Urothelium cell line (cell line): Measurements from ENCODE around the gene CLEC18C.
"Not testable (repeated sequence)": the region's sequence is repeated elsewhere in the genome, so short reads cannot be mapped to it uniquely, and the experiment has no call there.

Experiments
- DNase-seq: peaks from one replicate; pipeline ENCODE4 v3.0.0; 2011; ENCODE audit warnings: low spot score, mixed read lengths
- FAIRE-seq: peaks from 2 replicates; lab custom pipeline; 2011; peaks lifted over from hg19 to GRCh38; lab: Jason Lieb, UNC

Gene CLEC18C

DNA sequence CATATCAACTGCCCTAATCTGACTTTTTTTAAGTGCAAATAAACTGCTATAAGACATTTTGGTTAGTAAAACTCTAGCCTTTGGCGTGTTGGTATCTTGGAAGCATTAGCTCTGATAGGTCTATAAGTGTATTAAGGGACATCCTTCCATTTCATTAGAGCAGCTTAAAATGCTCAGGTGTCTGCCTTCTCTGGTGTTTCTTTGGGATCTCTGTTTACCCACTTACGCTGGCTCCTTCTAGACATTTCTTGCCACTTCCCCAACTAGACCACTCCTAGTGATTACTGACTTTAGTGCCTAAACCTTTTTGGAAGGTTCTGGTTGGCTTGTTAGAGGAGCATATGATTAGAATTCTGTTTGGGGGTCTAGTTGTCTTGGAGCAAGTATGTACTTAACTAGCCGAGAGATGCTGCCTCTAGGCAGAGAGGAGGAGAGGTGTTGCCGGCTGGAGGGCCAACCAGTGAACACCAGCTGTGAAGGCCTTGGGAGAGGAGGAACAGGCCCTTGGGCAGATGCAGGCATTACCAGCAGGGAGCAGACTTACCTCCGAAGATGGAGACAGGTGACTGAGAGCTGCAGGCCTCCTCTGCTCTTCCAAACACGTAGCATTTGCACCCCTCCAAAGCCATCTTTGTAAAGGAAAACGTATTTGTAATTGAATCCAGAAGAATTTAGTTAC is 15.2 kb upstream of the CLEC18C start:
- no peak for FAIRE-seq

DNA sequence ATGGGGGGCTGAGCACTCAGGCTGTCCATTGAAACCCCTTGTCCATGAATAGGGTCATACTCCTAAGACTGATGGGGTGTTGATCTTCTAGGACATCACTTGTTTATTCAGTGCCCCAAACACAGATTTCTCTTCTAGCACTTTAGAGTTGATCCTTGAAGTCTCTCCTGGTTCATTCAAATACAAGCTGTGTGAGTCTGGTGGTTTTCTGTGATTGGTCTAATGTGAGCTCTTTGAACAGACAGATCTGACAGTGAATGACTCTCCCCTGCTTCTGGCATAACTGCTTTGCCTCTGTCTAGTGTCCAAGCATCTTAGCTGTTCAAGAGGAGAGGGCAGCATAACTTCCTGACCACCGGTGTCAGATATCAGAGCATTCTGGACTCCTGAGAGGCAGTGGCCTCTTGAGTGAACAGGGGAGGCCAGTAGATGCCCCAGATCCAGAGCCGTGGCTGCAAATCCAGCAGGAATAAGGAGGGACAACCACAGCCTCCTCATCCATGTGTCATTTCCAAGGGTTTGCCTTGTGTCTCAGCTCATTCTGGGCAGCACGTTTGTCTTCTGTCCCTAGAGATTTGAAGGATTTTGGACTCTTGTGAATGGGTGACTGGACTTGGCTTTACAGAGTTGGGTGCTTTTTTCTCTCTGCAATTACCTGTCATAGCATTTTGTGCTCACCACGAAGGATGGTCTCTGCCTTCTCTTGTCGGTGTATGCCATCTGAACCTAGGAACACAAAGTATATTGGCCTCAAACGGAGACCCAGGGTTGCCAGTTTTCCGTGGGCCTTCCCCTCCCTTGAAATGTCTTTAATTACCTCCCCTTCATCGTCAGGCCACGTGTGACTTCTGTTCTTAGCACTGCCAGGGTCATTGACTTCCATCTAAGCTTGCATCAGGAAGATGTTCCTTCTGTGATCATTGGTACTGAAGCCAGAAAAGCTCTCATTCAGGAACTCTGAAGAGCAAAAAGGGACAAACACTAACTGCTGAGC is 13.9 kb upstream of the CLEC18C start:
- DNase-seq: no peak
- FAIRE-seq: no peak

More for the DNA sequence above, 15.2 kb upstream of the CLEC18C start:
- DNase-seq: peak; percentile 21

DNA sequence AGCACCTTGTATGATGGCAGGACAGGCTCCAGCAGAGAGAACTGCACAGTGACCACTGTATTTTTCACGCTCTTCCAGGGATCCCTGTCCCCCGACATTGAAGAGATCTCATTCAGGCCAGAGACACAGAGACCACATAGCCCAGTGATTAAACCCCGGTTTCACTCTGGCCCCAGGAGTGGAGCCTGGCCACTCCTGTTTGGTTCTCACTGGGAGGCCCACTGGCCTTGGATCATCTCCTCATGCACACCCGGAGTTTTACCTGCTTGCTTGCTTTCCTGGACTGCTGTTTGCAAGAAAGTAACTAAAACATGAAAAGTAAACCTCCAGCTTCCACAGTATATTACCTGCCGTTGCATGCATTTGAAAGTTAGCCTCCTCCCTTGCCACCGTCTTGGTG is 13.2 kb upstream of the CLEC18C start:
- no peak for DNase-seq
- FAIRE-seq: no peak

DNA sequence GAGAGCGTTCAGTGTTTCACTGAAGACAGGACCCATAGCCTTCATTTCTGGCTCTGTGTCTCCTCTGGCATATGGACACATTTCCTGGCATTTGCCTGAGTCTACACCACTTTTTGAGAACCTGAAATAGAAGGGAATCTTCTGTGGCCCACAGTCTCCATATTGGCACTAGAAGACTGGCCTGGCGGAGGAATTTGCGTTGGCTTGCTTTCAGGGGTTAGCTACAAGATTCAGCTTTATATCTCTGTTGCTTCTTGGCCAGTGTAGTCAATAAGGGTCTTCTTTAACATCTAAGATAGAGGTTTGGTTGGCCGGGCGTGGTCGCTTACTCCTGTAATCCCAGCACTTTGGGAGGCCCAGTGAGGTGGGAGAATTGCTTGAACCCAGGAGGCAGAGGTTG is 12.8 kb upstream of the CLEC18C start:
- FAIRE-seq (no peak), DNase-seq (no peak)

DNA sequence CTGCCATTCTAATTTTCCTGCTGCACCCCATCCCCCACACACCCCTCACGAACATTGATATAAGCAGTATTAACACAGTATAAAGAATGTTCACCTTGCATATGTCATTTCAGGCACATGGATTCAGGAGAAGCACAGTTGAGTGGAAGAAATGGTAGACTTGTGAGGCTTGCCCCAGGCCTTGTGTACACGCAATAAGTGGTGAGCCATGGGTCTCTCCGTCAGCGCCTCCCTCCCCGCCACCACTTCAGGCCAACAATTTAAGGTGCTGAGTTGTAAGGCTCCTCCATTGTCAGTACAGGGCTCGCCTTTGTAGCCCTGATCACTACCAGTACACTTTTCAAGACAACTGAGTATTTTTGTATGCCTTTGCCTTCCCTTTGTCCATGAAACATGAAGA is 12.2 kb upstream of the CLEC18C start:
- no peak for FAIRE-seq
- no peak for DNase-seq

DNA sequence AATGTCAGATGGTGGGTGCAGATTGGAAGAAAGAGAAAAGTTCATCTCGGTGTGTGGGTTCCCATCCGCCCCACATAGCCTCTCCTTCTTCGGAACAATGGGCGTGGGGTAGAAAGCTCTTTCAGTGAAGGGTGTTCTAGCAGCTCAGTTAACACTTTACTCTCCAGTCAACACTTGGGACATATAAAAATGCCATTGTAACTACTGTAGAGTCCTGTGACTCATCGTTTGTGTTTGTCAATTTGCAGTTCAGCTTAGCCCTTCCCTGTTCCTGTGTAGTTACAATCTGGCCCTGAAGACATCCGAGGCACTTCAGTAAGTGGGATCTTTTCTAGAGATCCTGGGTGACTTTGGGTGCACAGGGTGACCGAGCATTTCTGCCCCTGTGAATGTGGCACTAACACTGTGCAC is 11.5 kb upstream of the CLEC18C start:
- FAIRE-seq (no peak), DNase-seq (peak; percentile 62)

DNA sequence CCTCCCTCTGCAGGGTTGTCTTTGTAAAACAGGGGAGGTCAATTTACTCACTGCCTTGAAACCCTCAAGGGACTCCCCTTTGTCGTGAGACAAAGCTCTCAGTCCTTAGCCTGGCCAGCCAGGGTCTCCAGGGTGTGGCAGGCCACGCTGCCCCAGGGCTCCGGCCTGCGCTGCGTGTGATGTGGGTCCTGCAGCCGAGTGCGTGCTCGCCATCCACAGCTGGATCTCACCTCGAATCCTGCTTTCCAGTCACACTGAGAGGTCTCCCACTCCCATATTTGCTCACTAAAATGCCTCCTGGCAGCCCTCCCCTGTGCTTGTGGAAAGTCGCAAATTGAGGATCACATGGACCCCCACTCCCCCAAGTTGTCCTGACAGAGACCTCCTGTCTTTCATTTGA is 10.0 kb upstream of the CLEC18C start:
- DNase-seq (no peak), FAIRE-seq (no peak)

DNA sequence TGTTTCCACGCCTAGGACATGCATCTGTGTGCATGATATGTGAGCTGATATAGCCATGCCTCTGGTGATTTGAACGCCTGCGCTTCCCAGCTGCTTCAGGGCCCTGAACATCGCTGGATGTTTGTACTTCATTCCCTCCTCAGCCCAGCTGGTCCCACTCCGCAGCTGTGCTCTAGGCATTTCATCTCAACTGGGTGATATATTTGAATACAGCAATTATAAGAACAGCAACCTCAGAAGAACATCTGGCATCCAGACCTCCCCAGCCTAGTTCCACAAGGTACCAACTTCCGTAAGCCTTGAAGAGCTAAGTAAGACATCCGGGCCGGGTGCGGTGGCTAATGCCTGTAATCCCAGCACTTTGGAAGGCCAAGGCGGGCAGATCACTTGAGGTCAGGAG is 6.9 kb upstream of the CLEC18C start:
- FAIRE-seq, DNase-seq: not testable (repeated sequence)

DNA sequence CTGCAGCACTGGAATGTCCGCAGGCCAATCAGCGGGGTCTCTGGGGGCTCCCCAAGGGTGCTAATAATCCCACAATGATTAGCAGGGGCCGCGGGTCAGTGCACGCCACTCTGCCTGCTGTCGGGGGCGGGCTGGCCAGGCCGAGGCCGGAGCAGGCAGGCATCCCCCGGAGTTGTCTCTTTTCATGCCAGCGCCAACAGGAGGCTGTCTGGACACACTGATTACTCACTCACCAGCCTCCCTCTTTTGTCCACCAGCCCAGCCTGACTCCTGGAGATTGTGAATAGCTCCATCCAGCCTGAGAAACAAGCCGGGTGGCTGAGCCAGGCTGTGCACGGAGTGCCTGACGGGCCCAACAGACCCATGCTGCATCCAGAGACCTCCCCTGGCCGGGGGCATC is 329 bp downstream of the CLEC18C start:
- DNase-seq, FAIRE-seq: not testable (repeated sequence)

DNA sequence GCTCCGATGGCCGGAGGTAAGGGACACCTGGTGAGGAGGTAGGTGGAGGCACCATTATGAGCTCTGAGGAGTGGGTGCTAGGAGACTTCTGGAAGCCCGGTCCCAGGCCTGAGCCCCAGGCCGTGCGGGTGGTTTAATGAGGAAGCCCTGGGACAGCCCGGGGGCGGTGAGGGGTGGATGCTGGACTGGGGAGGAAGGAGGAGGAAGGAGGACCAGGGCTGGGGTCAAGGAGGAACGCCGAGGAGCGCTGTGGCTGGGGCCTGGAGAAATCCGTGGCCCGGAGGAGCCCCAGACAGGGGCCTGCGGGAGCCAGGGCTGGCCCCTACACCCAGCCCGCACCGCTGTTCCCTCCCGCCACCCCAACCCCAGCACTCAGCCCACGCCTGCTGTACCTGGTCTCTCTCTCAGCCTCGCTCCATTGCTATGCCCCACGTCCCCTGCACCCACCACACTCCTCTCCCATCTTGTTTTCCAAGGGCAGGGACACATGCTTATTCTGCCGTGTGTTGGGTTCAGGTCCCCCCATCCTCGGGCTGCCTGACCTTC is 873 bp downstream of the CLEC18C start:
- FAIRE-seq: not testable (repeated sequence)

DNA sequence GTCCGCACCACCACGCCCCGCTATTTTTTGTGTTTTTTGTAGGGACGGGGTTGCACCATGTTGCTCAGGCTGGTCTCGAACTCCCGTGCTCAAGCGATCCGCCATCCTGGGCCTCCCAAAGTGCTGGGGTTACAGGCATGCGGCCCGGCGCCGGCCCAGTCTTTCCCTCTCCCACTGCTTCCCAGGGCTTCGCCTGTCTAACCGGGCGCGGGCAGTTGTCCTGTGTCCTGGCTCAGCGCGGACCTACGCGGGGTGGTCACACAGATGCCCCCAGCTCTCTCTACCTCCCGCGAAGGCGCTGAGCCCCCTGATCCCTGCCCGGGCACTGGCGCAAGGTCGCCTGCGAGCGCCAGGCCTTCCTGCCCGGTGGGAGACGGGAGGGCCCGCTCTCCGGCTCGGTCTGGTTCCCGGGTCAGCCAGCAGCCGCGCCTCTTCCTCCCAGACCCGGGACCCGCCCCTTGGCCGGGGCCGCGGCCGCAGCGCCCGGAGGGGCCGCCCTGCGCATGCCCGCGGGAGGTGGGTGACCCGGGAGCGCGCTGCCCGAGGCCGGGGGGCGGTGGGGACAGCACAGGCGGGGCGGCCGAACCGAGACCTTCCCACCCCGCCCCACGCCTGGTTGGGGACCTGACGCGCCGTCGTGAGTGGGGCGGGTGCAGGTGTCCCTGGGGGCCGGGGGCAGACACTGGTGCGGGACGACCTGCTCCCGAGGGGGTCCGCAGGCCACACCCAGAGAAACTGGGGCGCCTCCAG is 14.4 kb downstream of the CLEC18C start:
- not testable (repeated sequence) for DNase-seq, FAIRE-seq

More for the DNA sequence above, 873 bp downstream of the CLEC18C start:
- DNase-seq: not testable (repeated sequence)

DNA sequence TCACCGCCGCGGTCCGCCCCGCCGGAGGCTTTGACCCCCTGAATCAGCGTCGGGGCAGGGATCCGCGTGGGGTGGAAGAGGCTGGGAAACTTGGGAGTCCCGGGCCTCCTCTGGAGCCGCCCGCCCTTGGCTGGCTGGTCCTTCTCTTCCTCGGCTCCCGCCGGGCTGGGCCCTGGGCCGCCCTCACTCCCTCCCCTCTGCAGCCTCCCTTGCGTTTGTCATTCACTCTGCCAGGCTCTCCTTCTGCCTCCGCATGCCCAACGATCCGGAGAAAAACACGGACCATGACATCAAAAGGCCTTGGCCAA is 15.0 kb downstream of the CLEC18C start:
- DNase-seq, FAIRE-seq: not testable (repeated sequence)

DNA sequence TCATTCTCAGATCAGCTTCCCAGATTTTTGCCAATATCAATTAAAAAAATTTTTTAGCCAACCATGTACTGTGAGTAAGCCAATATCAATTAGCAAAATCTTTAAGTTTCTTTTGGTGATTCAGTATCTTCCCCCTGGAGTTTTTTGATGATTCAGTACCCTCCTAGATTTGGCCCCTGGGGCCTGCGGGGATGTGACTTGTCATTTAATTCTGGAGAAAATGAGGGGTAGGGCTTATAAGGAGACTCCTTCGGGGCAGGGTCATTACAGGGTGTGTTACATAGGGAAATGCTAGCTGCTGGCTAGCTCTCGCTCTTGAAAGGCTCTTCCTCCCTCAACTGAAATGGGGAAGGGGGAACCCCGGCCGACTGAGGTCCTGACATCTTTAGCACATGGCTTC is 17.0 kb downstream of the CLEC18C start:
- not testable (repeated sequence) for DNase-seq, FAIRE-seq

DNA sequence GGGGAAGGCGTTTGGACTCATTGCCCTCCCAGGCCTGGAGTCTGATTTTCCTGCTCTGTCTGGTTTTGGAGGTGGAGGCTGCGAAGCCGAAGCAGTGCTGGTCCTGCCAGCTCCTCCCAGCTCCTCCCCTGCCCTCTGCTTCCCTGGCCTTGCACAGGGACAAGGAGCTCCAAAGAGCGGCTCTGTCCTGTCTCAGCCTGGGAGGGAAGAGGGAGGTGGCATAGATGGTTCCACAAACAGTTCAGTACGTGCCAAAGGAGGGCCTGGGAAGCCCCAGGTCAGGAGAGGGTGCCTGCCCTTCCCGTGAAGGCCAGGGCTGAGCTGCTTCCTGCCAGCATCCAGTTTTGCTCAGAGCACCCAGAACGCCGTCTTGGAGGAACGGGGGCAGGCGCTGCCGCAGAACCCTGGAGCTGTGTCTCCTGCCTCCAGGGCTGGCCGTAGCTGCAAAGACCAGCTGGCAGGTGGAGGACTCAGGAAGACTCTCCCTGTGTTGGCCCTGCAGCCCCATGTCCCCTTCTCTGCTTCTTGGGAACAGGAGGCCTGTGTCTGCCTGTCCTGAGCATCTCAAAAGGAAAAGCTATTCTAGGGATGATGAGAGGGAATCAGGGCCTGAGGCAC is 23.2 kb downstream of the CLEC18C start:
- not testable (repeated sequence) for DNase-seq, FAIRE-seq

DNA sequence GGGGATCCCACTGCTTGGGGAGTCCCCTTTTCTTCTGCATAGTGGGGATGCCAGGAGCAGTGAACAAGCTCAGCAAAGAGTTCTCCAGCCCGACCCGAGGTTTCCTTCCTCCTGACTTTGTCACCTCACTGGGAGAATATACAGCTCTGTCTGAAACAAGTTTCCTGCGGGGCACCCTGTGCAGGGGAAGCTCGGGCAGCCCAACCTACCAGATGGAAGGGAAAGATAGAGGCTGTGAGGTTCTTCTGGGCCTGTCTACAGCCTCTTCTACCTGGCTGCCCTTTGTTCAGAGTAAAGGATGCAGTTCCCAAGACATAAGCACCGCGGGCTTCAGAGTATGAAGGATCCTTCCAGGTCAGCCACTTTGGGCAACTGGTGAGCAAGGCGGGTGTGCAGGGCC is 24.0 kb downstream of the CLEC18C start:
- DNase-seq, FAIRE-seq: not testable (repeated sequence)

DNA sequence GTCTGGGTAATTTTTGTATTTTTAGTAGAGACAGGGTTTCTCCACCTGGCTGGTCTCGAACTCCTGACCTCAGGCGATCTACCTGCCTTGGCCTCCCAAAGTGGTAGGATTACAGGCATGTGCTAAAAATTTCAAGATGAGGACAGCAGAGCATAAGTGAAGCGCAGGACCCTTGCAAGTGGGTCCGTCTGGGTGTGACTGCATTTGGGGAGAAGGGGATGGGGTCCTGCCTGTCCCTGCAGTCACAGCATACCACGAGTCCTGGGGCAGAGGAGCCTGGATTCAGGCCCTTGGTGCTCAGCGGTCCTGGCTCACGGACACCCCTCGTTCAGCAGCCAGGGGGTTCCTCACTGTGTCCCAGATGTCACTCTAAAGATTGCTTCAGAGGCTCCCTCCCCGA is 24.6 kb downstream of the CLEC18C start:
- not testable (repeated sequence) for DNase-seq, FAIRE-seq

DNA sequence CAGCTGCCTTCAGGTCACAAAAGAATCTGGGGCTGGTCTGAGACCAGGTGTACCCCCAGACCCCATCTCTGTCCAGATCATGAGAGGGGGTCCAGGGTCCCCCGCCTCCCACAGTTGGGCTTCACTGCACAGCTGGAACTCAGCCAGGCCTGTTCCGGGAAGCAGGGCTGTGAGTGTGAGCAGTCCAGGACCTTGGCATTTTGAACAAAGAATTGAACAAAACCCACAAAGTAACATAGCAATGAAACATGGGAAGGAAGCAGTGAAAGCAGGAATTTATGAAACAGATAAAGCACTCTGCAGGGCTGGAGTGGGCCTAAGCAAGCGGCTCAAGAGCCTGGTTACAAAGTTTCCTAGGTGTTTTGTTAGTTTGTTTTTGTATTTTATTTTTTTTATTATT is 25.1 kb downstream of the CLEC18C start:
- DNase-seq, FAIRE-seq: not testable (repeated sequence)

DNA sequence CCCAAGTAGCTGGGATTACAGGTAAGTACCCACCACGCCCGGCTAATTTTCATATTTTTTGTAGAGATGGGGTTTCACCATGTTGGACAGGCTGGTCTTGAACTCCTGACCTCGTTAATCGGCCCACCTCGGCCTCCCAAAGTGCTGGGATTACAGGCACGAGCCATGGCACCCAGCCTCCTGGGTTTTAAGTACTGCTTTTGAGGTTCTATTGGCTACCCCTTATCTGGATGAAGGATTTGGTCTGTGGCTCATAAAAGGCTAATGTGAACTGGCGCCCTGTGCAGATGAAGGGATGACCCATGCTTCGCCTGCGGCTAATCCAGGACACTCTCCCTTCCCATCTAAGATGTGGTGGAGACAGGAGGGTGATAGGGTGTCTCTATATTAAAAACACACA is 25.6 kb downstream of the CLEC18C start:
- not testable (repeated sequence) for DNase-seq, FAIRE-seq

DNA sequence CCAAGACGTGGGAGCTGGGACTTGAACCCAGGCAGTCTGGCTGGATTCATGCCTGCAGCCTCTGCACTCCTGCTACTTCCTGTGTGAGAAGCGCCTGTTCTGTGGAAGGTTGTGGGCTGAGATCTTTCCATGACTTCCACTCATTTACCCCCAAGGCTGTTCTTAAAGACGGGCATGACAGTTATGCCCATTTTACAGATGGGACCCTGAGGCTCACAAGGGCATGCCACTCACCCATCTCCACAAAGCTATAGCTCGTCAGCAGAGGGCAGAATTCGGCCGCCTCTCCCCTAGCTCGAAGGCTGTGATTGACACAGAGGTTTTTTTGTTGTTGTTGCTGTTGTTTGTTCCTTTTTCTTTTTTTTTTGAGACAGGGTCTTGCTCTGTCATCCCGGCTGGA is 26.5 kb downstream of the CLEC18C start:
- FAIRE-seq, DNase-seq: not testable (repeated sequence)

DNA sequence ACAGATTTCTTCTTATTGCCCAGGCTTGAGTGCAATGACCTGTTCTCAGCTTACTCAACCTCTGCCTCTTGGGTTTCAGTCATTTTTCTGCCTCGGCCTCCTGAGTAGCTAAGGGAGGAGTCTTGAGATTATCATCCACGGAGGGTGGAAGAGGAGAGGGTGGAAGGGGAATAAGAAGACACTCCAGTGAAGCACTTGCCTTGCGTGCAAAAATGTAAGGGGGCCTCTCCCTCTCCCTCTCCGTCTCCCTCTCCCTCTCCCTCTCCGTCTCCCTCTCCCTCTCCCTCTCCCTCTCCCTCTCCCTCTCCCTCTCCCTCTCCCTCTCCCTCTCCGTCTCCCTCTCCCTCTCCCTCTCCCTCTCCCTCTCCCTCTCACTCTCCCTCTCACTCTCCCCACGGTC is 29.9 kb downstream of the CLEC18C start:
- DNase-seq, FAIRE-seq: not testable (repeated sequence)
